HG03103 (cell line): ENCODE results near the gene ZFAND4.
A peak's percentile ranks its signal among the peaks of the same experiment; 100 is the strongest.
"Not testable (repeated sequence)": the region's sequence is repeated elsewhere in the genome, so short reads cannot be mapped to it uniquely, and the experiment has no call there.

Experiments used
- ATAC-seq: cut with Tn5 transposase; IDR thresholded peaks from one replicate; pipeline ENCODE4 v1.9.1; 2021; ENCODE audit warnings: low read depth; ENCODE audit not compliant: unreplicated experiment

ZFAND4 gene

GRCh38 chr10:45644527-45644926, 28.0 kb downstream of the ZFAND4 start:
- ATAC-seq, result no peak

- no peak for ATAC-seq
These were observed 31.6 kb downstream of the ZFAND4 start for GRCh38 chr10:45640941-45641340.

- no peak for ATAC-seq
These were observed 32.5 kb downstream of the ZFAND4 start for GRCh38 chr10:45640049-45640448.

GRCh38 chr10:45627412-45628048, 45.0 kb downstream of the ZFAND4 start:
- ATAC-seq, result no peak

GRCh38 chr10:45625879-45626278, 46.7 kb downstream of the ZFAND4 start:
- no peak for ATAC-seq

- no peak for ATAC-seq
These were observed 47.8 kb downstream of the ZFAND4 start for GRCh38 chr10:45624724-45625123.

GRCh38 chr10:45614869-45615268, 57.7 kb downstream of the ZFAND4 start:
- ATAC-seq, result no peak

- no peak for ATAC-seq
These were observed 59.8 kb downstream of the ZFAND4 start for GRCh38 chr10:45612741-45613140.

GRCh38 chr10:45608052-45608451, 64.5 kb downstream of the ZFAND4 start:
- ATAC-seq, result no peak

GRCh38 chr10:45607276-45607675, 65.3 kb downstream of the ZFAND4 start:
- no peak for ATAC-seq

- no peak for ATAC-seq
These were observed 69.7 kb downstream of the ZFAND4 start for GRCh38 chr10:45602836-45603235.

GRCh38 chr10:45602082-45602730, 70.4 kb downstream of the ZFAND4 start:
- no peak for ATAC-seq

GRCh38 chr10:45601254-45601930, 71.2 kb downstream of the ZFAND4 start:
- ATAC-seq, result not testable (repeated sequence)

- ATAC-seq, result not testable (repeated sequence)
These were observed 72.0 kb downstream of the ZFAND4 start for GRCh38 chr10:45600337-45601253.

GRCh38 chr10:45599646-45600045, 72.9 kb downstream of the ZFAND4 start:
- no peak for ATAC-seq

GRCh38 chr10:45599021-45599603, 73.5 kb downstream of the ZFAND4 start:
- no peak for ATAC-seq

GRCh38 chr10:45596526-45596925, 76.0 kb downstream of the ZFAND4 start:
- no peak for ATAC-seq

- ATAC-seq, result peak; percentile 93
These were observed 78.1 kb downstream of the ZFAND4 start for GRCh38 chr10:45594276-45595157.

GRCh38 chr10:45593938-45594275, 78.7 kb downstream of the ZFAND4 start:
- no peak for ATAC-seq

- ATAC-seq, result no peak
These were observed 79.6 kb downstream of the ZFAND4 start for GRCh38 chr10:45592926-45593325.
